ENCODE measurements around the gene CLDN5.

The CLDN5 gene

DNA sequence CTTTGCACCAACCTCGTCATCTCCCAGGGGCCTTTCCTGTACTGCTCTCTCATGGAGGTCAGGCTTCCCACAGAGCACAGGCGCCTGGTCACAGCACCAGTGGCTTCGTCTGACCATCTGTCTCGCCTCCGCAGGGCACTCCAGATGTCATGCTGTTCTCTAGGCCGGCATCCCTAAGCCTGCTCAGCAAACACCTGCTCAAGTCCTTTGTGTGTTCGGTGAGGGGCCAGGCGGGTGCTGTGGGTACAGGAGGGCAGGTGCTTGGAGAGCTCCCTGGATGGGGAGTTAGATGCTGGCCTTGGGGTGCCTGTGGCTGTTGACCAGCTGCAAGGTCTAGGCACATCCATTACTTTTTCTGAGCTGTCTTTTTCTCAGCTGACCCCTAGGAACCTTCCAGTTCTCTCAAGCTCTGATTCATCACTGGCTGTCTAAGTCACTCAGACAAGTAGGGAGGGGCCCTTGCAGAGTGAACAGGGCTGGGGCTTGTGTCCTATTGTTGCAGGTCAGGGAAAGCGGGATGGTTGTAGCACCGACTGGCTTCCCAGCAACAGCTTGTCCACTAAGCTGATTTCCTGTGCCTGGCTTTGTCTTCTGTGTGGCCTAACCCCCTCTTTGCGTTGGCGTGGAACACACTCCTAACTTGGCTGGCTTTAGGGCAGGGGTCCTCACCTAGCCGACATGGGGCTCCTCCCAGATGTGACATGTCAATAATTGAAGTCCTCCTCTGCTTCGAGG, 9.2 kb downstream of the CLDN5 start:
- Histone ChIP-seq H2BK120ac (ENCODE audit: low read depth, low read length) (no peak overlapping the region), H3K79me2 (ENCODE audit: control insufficient read depth, insufficient read depth, low read length) (no peaks in the 10 kb centered on the region), H3K79me1 (ENCODE audit: low read length) (no peaks in the 10 kb centered on the region), H3K23ac (ENCODE audit: low read length) (no peak overlapping the region), H3K18ac (ENCODE audit: low read length) (no peak overlapping the region), H3K36me3 (ENCODE audit: control insufficient read depth, insufficient read depth, low read length) (peaks cover 1% of the 10 kb centered on the region), H4K5ac (ENCODE audit: low read length) (no peak overlapping the region), H3K27me3 (ENCODE audit: insufficient read depth, low read length, poor library complexity) (no peaks in the 10 kb centered on the region), H3K4me1 (ENCODE audit: control insufficient read depth, low read depth, low read length) (no peaks in the 10 kb centered on the region), H4K8ac (ENCODE audit: low read depth, low read length) (no peak overlapping the region), H3K4me3 (ENCODE audit: low read length) (no peak overlapping the region), H2AK5ac (ENCODE audit: low read length) (no peak overlapping the region), H3K4me2 (ENCODE audit: low read length) (no peak overlapping the region), H3K27ac (ENCODE audit: low read depth, low read length) (no peak overlapping the region), H2BK15ac (replicated peaks; ENCODE audit: low read depth) (no peak overlapping the region), H2BK5ac (ENCODE audit: low read length) (no peak overlapping the region), H3K4ac (ENCODE audit: low read depth, low read length) (no peak overlapping the region), H3K9ac (ENCODE audit: low read length) (no peak overlapping the region), H3K56ac (ENCODE audit: low read length) (no peak overlapping the region)
- no CpG with 5 or more reads among the region's 14 CpGs for WGBS (ENCODE audit: extremely low coverage, insufficient coverage, low lambda C conversion rate)
- no peak for DNase-seq

DNA sequence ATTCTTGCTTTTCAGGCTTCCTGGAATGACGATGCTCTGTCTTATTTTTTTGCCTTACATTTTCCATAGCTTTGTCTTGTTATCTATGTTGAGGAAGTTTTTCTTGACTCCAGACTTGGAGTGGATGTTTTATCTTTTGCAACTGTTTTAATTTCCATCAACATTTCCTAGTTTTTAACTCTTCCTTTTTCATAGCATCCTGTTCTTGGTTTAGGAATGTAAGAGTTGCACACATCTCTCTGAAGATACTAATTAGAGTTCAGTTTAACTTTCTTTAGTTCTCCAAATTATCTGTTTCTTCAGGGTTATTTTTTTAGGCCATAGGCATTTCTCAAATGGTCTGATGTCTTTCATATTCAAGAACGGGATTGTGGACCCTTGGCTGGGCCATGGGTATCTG, 10.4 kb downstream of the CLDN5 start:
- no peak overlapping the region for H3K4me2 ChIP-seq (ENCODE audit: low read length)
- H3K4me3 ChIP-seq (ENCODE audit: low read length), result no peak overlapping the region
- no peak overlapping the region for H2BK120ac ChIP-seq (ENCODE audit: low read depth, low read length)
- no peaks in the 10 kb centered on the region for H3K27me3 ChIP-seq (ENCODE audit: insufficient read depth, low read length, poor library complexity)
- H4K8ac ChIP-seq (ENCODE audit: low read depth, low read length), result no peak overlapping the region
- H2AK5ac ChIP-seq (ENCODE audit: low read length), result no peak overlapping the region
- H3K36me3 ChIP-seq (ENCODE audit: control insufficient read depth, insufficient read depth, low read length), result peaks cover 1% of the 10 kb centered on the region
- no peaks in the 10 kb centered on the region for H3K79me1 ChIP-seq (ENCODE audit: low read length)
- H4K5ac ChIP-seq (ENCODE audit: low read length), result no peak overlapping the region
- H3K79me2 ChIP-seq (ENCODE audit: control insufficient read depth, insufficient read depth, low read length), result no peaks in the 10 kb centered on the region
- no peak overlapping the region for H3K56ac ChIP-seq (ENCODE audit: low read length)
- no CpG with 5 or more reads among the region's 2 CpGs for WGBS (ENCODE audit: extremely low coverage, insufficient coverage, low lambda C conversion rate)
- no peak overlapping the region for H3K27ac ChIP-seq (ENCODE audit: low read depth, low read length)
- no peak for DNase-seq
- H3K9ac ChIP-seq (ENCODE audit: low read length), result no peak overlapping the region
- H3K4me1 ChIP-seq (ENCODE audit: control insufficient read depth, low read depth, low read length), result no peaks in the 10 kb centered on the region
- no peak overlapping the region for H3K23ac ChIP-seq (ENCODE audit: low read length)
- no peak overlapping the region for H2BK5ac ChIP-seq (ENCODE audit: low read length)
- no peak overlapping the region for H2BK15ac ChIP-seq (replicated peaks; ENCODE audit: low read depth)
- H3K4ac ChIP-seq (ENCODE audit: low read depth, low read length), result no peak overlapping the region
- H3K18ac ChIP-seq (ENCODE audit: low read length), result no peak overlapping the region

DNA sequence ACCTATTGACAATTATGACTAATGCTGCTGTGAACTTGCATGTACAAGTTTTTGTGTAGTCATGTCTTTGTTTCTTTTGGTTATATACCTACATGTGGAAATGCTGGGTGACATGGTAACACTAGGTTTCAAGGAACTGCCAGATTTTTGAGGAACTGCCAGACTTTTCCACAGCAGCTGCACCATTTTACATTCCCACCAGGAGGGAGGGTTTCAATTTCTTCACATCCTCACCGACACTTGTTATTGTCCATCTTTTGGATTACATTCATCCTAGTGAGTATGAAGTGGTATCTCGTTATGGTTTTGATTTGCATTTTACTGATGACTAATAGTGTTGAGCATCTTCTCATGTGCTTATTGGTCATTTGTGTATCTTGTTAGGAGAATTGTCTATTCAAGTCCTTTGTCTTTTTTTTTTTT, 13.3 kb downstream of the CLDN5 start:
- WGBS (ENCODE audit: extremely low coverage, insufficient coverage, low lambda C conversion rate), result no CpG with 5 or more reads among the region's 2 CpGs
- Histone ChIP-seq H2BK15ac (replicated peaks; ENCODE audit: low read depth) (no peak overlapping the region), H3K79me1 (ENCODE audit: low read length) (no peaks in the 10 kb centered on the region), H3K18ac (ENCODE audit: low read length) (no peak overlapping the region), H2BK5ac (ENCODE audit: low read length) (no peak overlapping the region), H3K56ac (ENCODE audit: low read length) (no peak overlapping the region), H3K23ac (ENCODE audit: low read length) (no peak overlapping the region), H3K4me3 (ENCODE audit: low read length) (no peak overlapping the region), H3K27me3 (ENCODE audit: insufficient read depth, low read length, poor library complexity) (no peaks in the 10 kb centered on the region), H3K36me3 (ENCODE audit: control insufficient read depth, insufficient read depth, low read length) (peaks cover 2% of the 10 kb centered on the region), H3K9ac (ENCODE audit: low read length) (no peak overlapping the region), H4K5ac (ENCODE audit: low read length) (no peak overlapping the region), H4K8ac (ENCODE audit: low read depth, low read length) (no peak overlapping the region), H3K27ac (ENCODE audit: low read depth, low read length) (no peak overlapping the region), H2AK5ac (ENCODE audit: low read length) (no peak overlapping the region), H2BK120ac (ENCODE audit: low read depth, low read length) (no peak overlapping the region), H3K4ac (ENCODE audit: low read depth, low read length) (no peak overlapping the region), H3K4me1 (ENCODE audit: control insufficient read depth, low read depth, low read length) (no peaks in the 10 kb centered on the region), H3K79me2 (ENCODE audit: control insufficient read depth, insufficient read depth, low read length) (no peaks in the 10 kb centered on the region), H3K4me2 (ENCODE audit: low read length) (no peak overlapping the region)
- DNase-seq, result no peak

DNA sequence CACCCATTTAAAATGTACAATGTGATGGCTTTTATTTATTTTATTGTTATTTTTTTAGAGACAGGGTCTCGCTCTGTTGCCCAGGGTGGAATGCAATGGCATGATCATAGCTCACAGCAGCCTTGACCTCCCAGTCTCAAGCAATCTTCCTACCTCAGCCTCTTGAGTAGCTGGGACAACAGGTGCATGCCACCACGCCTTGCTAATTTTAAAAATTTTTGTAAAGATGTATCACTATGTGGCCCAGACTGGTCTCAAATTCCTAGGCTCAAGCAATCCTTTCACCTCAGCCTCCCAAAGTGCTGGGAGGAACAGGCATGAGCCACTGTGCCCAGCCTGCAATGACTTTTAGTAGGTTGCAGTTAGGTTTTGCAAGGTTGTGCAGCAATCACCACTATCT, 14.3 kb downstream of the CLDN5 start:
- no peak overlapping the region for H3K18ac ChIP-seq (ENCODE audit: low read length)
- no peak overlapping the region for H2AK5ac ChIP-seq (ENCODE audit: low read length)
- peaks cover 2% of the 10 kb centered on the region for H3K36me3 ChIP-seq (ENCODE audit: control insufficient read depth, insufficient read depth, low read length)
- no peak overlapping the region for H4K8ac ChIP-seq (ENCODE audit: low read depth, low read length)
- no peak overlapping the region for H3K9ac ChIP-seq (ENCODE audit: low read length)
- no peaks in the 10 kb centered on the region for H3K79me2 ChIP-seq (ENCODE audit: control insufficient read depth, insufficient read depth, low read length)
- H3K4me3 ChIP-seq (ENCODE audit: low read length), result no peak overlapping the region
- no peak overlapping the region for H3K27ac ChIP-seq (ENCODE audit: low read depth, low read length)
- no peak overlapping the region for H2BK15ac ChIP-seq (replicated peaks; ENCODE audit: low read depth)
- no peaks in the 10 kb centered on the region for H3K79me1 ChIP-seq (ENCODE audit: low read length)
- H3K4me2 ChIP-seq (ENCODE audit: low read length), result no peak overlapping the region
- no peak overlapping the region for H2BK120ac ChIP-seq (ENCODE audit: low read depth, low read length)
- no peak overlapping the region for H4K5ac ChIP-seq (ENCODE audit: low read length)
- no peak overlapping the region for H3K23ac ChIP-seq (ENCODE audit: low read length)
- no peaks in the 10 kb centered on the region for H3K27me3 ChIP-seq (ENCODE audit: insufficient read depth, low read length, poor library complexity)
- no peak overlapping the region for H3K4ac ChIP-seq (ENCODE audit: low read depth, low read length)
- no CpG with 5 or more reads among the region's 2 CpGs for WGBS (ENCODE audit: extremely low coverage, insufficient coverage, low lambda C conversion rate)
- no peaks in the 10 kb centered on the region for H3K4me1 ChIP-seq (ENCODE audit: control insufficient read depth, low read depth, low read length)
- no peak overlapping the region for H3K56ac ChIP-seq (ENCODE audit: low read length)
- H2BK5ac ChIP-seq (ENCODE audit: low read length), result no peak overlapping the region
- no peak for DNase-seq

DNA sequence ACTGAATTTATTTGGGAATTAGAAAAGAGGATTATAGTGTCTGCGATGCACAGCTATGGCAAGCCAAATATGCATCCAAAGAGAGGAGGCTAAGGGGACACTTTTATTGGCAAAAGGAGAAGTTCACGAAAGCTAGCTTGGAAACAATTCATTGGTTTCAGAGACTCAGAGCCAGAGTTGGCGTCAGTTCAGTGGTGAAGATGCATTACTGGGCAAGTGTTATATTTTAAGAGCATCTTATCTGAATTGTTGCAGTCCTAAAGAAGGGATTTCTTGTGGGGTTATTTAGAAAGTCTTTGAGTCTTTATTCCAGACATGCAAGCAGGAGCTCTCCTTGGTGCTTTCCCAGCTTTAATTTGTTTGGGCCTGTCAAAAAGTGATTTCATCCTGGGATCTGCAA, 15.0 kb downstream of the CLDN5 start:
- Histone ChIP-seq H3K23ac (ENCODE audit: low read length) (no peak overlapping the region), H2BK5ac (ENCODE audit: low read length) (no peak overlapping the region), H3K18ac (ENCODE audit: low read length) (no peak overlapping the region), H4K5ac (ENCODE audit: low read length) (no peak overlapping the region), H2BK120ac (ENCODE audit: low read depth, low read length) (no peak overlapping the region), H3K4ac (ENCODE audit: low read depth, low read length) (no peak overlapping the region), H3K27ac (ENCODE audit: low read depth, low read length) (no peak overlapping the region), H3K79me2 (ENCODE audit: control insufficient read depth, insufficient read depth, low read length) (no peaks in the 10 kb centered on the region), H3K79me1 (ENCODE audit: low read length) (no peaks in the 10 kb centered on the region), H3K27me3 (ENCODE audit: insufficient read depth, low read length, poor library complexity) (no peaks in the 10 kb centered on the region), H2AK5ac (ENCODE audit: low read length) (no peak overlapping the region), H3K4me1 (ENCODE audit: control insufficient read depth, low read depth, low read length) (no peaks in the 10 kb centered on the region), H3K4me2 (ENCODE audit: low read length) (no peak overlapping the region), H2BK15ac (replicated peaks; ENCODE audit: low read depth) (no peak overlapping the region), H3K36me3 (ENCODE audit: control insufficient read depth, insufficient read depth, low read length) (peaks cover 2% of the 10 kb centered on the region), H4K8ac (ENCODE audit: low read depth, low read length) (no peak overlapping the region), H3K56ac (ENCODE audit: low read length) (no peak overlapping the region), H3K9ac (ENCODE audit: low read length) (no peak overlapping the region), H3K4me3 (ENCODE audit: low read length) (no peak overlapping the region)
- no CpG with 5 or more reads among the region's 3 CpGs for WGBS (ENCODE audit: extremely low coverage, insufficient coverage, low lambda C conversion rate)
- no peak for DNase-seq

All from mesendoderm (in vitro differentiated cells).